ENCODE measurements around the gene ZNF385D.

DNA sequence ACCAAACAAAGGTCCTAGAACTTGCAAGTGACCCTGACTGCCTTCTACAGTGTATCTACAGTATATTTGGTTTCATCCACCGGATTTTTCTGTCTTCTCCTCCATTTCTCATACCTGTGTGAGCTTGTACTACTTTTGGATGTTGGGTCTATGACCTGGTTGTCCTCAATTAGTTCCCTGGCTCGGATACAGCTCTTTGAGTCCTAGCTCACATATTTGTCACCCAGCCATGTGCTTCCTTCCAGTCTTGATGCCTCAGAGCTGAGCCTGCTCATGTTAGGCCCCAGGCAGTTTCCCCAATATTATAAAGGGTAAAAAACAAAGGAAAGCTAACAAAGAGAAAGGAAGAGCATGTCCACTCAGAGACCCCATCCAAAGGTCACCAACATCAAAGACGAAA, 28.2 kb downstream of the ZNF385D start:
- TF ChIP-seq CTCF (IDR thresholded peaks at IDR 0.05; ENCODE audit: borderline replicate concordance, extremely low read depth, low read length, poor library complexity, severe bottlenecking) (no peak), EZH2 (IDR thresholded peaks at IDR 0.05; ENCODE audit: borderline replicate concordance, low read depth, low read length, severe bottlenecking) (no peak)
